H1 (cell line): Measurements from ENCODE around the gene P3H3. TPM values are rescaled to one million over a fixed set of nuclear protein-coding genes. Genes with fewer than 3 reads are reported as not detected.

Experiments used
- BACH1 ChIP-seq: IDR thresholded peaks from 2 replicates; pipeline ENCODE4 v1.6.1; 2012; ENCODE audit warnings: low read length, improper control_type of control experiment
- BRCA1 ChIP-seq: IDR thresholded peaks from 2 replicates; pipeline ENCODE4 v1.6.1; 2012; ENCODE audit warnings: low read depth, low read length, improper control_type of control experiment
- CBX5 ChIP-seq: fragments of 300-800, 300-1000 bp; sonication (generic); IDR thresholded peaks from 2 replicates; pipeline ENCODE4 v1.7.1; 2016; ENCODE audit warnings: antibody characterized with exemption, low read length, low read depth
- CBX8 ChIP-seq: fragments of 300-800, 300-1000 bp; sonication (generic); IDR thresholded peaks from 2 replicates; pipeline ENCODE4 v1.7.1; 2016; ENCODE audit warnings: low read depth, low read length, borderline replicate concordance
- CREB1 ChIP-seq: IDR thresholded peaks from 2 replicates; pipeline ENCODE4 v1.6.1; 2012; ENCODE audit warnings: inconsistent platforms
- GABPA ChIP-seq: IDR thresholded peaks from 2 replicates; pipeline ENCODE4 v1.6.1; 2011; ENCODE audit warnings: mild to moderate bottlenecking, low read length, moderate library complexity, borderline replicate concordance; ENCODE audit not compliant: insufficient read depth
- NANOG ChIP-seq: IDR thresholded peaks from 2 replicates; pipeline ENCODE4 v1.6.1; 2011; ENCODE audit warnings: low read length, low read depth, mild to moderate bottlenecking, inconsistent platforms; ENCODE audit not compliant: insufficient read depth, poor library complexity, severe bottlenecking
- POLR2AphosphoS5 ChIP-seq: IDR thresholded peaks from 2 replicates; pipeline ENCODE4 v1.6.1; 2011; ENCODE audit warnings: low read depth, low read length
- POU5F1 ChIP-seq: IDR thresholded peaks from 2 replicates; pipeline ENCODE4 v1.6.1; 2011; ENCODE audit warnings: low read depth, mild to moderate bottlenecking, low read length, moderate library complexity
- SAP30 ChIP-seq: fragments of 300-600 bp; sonication (generic); IDR thresholded peaks from 2 replicates; pipeline ENCODE4 v1.7.1; 2012; ENCODE audit warnings: low read length, moderate library complexity, mild to moderate bottlenecking, inconsistent platforms; ENCODE audit not compliant: insufficient read depth, insufficient replicate concordance
- SP4 ChIP-seq: IDR thresholded peaks from 2 replicates; pipeline ENCODE4 v1.6.1; 2012; ENCODE audit warnings: low read length, inconsistent platforms
- SRF ChIP-seq: IDR thresholded peaks from 2 replicates; pipeline ENCODE4 v1.6.1; 2011; ENCODE audit warnings: mild to moderate bottlenecking, low read depth, low read length, moderate library complexity
- TAF1 ChIP-seq: IDR thresholded peaks from 2 replicates; pipeline ENCODE4 v1.6.1; 2011; ENCODE audit warnings: mild to moderate bottlenecking, low read depth, low read length
- TAF7 ChIP-seq: optimal IDR thresholded peaks from 2 replicates; pipeline ENCODE3; 2011; ENCODE audit warnings: low read depth, mild to moderate bottlenecking, inconsistent platforms, low read length, moderate library complexity, borderline replicate concordance
- polyA plus RNA-seq, 7 experiments: library from polyadenylated mRNA; depleted of rRNA in 3 of 7; stranded (reverse) in 5 of 7; unstranded in 2 of 7; fragments of >200 nt in 5 of 7; fragments of 200-250 nt in 2 of 7; gene quantifications; 1 replicate in 5 of 7; 2 replicates in 1 of 7; 4 replicates in 1 of 7; pipeline versions ENCODE4 v1.2.1 to v1.2.3, GENCODE V29; 2011 to 2013; ENCODE audit warnings: missing spikeins in 2 of 7, mixed read lengths in 2 of 7
- total RNA-seq: library from RNA; stranded (reverse); fragmentation: NEBNext Ultra II Directional; extraction: Animal tissue kit (Norgen Biotek cat#: 25700); gene quantifications from 2 replicates; pipeline ENCODE4 v1.2.1, GENCODE V29; 2021
- TF ChIP-seq, protein P1 (sequence below): IDR thresholded peaks from 2 replicates; pipeline ENCODE4 v1.6.1; 2011; ENCODE audit warnings: low read length, improper control_type of control experiment
- TF ChIP-seq, protein P2 (sequence below), 3 experiments: IDR thresholded peaks; 1 replicate in 2 of 3; 2 replicates in 1 of 3; pipeline versions ENCODE4 v1.5.1 to v1.6.1; 2011; ENCODE audit warnings: low read length in 3 of 3, mild to moderate bottlenecking in 3 of 3, inconsistent platforms in 2 of 3, low read depth in 1 of 3, moderate library complexity in 1 of 3; ENCODE audit not compliant: insufficient read depth in 1 of 3; ENCODE audit errors: control extremely low read depth in 1 of 3

Gene P3H3
- total and polyA plus RNA-seq, 2 of the 8 experiments (the other 6 are each of a cell fraction or from before 2014, with no cell fraction given), result 22.9 to 43.5 TPM

DNA sequence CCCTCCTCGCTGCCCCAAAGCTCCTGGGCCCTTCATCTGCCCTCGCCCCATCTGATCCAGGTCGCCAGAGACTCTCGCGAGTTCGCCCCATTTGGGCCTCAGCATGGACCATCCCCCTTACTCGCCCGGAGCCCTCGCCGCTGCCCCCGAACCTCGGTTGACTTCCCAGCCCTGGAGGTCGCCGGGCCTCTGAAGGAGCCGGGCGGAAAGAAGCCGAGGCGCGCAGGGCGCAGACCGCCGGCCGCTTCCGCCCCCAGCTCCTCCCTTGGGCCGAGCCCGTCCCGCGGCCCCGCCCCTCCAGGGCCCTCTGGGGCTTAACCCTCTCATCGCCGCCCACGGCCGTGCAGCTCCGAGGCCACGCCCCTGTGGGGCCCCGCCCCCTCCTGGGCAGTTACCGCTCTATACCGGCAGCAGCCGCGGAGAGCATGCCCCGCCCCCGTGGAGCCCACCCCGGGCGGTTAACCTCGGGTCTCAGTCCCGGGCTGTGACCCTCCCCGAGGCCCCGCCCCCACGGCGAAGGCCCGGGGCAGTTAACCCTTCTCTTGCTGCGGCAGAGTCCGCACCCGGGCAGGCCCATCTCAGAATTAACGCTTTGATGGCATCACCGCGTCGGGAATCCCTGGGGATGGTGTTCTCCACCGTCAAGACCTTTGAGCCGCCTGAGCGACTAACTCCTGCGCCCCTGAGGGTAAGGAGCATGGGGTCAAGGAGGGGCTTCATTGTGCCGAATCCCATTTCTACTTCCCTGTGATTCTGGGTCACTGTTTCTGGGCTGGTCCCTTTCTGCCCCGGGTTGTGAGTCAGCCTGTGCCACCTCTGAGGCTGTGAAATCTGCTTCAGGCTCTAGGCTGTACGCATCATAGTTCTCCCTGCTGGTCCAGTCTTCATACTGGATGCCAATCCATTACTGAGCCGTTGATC, 45.1 kb downstream of the P3H3 start, which contains the start of gene SPSB2 (continued):
- peak; percentile 67 for TF ChIP-seq TAF1
- peak; percentile 68 for TF ChIP-seq CREB1
- TF ChIP-seq SRF, result no peak
- TF ChIP-seq, protein P1, sequence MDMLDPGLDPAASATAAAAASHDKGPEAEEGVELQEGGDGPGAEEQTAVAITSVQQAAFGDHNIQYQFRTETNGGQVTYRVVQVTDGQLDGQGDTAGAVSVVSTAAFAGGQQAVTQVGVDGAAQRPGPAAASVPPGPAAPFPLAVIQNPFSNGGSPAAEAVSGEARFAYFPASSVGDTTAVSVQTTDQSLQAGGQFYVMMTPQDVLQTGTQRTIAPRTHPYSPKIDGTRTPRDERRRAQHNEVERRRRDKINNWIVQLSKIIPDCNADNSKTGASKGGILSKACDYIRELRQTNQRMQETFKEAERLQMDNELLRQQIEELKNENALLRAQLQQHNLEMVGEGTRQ, result no peak
- no peak for TF ChIP-seq BRCA1
- no peak for TF ChIP-seq POU5F1
- TF ChIP-seq CBX8, result no peak
- TF ChIP-seq CBX5, result no peak
- TF ChIP-seq GABPA, result no peak
- 0 out of 2 replicates have a peak, but pooled peaks have one; percentile 14 for TF ChIP-seq BACH1
- TF ChIP-seq TAF7, result no peak
- TF ChIP-seq POLR2AphosphoS5, result no peak; the same call in 1 of the 2 replicates
- no peak for TF ChIP-seq SAP30
- peak; percentile 28 for TF ChIP-seq NANOG
- TF ChIP-seq, protein P2, sequence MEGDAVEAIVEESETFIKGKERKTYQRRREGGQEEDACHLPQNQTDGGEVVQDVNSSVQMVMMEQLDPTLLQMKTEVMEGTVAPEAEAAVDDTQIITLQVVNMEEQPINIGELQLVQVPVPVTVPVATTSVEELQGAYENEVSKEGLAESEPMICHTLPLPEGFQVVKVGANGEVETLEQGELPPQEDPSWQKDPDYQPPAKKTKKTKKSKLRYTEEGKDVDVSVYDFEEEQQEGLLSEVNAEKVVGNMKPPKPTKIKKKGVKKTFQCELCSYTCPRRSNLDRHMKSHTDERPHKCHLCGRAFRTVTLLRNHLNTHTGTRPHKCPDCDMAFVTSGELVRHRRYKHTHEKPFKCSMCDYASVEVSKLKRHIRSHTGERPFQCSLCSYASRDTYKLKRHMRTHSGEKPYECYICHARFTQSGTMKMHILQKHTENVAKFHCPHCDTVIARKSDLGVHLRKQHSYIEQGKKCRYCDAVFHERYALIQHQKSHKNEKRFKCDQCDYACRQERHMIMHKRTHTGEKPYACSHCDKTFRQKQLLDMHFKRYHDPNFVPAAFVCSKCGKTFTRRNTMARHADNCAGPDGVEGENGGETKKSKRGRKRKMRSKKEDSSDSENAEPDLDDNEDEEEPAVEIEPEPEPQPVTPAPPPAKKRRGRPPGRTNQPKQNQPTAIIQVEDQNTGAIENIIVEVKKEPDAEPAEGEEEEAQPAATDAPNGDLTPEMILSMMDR (IDR thresholded peaks at IDR 0.05; ENCODE audit: control extremely low read depth in 1 of 3, insufficient read depth in 1 of 3, low read depth in 1 of 3, low read length in 3 of 3), result no peak
- TF ChIP-seq SP4, result peak; percentile 71; the same call in 1 of the 2 replicates
